GM18867 (cell line): ENCODE measurements around the gene LGR4.

Source experiments
- ATAC-seq: cut with Tn5 transposase; IDR thresholded peaks from one replicate; pipeline ENCODE4 v1.9.1; 2021; ENCODE audit warnings: mild to moderate bottlenecking, moderate library complexity; ENCODE audit not compliant: unreplicated experiment

The LGR4 gene

GRCh38 chr11:27406498-27407354, 65.9 kb downstream of the LGR4 start:
- ATAC-seq = no peak

- ATAC-seq = no peak
These were observed 67.5 kb downstream of the LGR4 start for GRCh38 chr11:27405134-27405533.

DNA sequence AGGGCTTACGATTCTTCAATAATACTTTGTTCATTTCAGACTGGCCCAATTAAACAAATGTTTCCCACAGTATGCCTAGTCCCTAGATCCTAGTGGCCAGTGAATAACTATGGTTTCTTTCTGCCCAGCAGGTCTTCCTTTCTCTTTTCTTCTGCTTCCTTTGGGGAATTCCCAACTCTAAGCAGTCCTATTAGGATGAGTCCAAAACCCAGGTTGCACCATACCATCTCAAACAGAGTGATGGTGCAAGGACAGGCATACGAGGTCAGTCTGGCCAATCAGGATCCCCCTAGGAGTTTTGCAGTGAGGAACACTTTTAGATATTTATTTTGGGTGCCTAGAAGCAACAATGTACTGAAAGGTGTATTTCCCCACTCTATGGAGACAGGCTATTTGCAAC, 68.2 kb downstream of the LGR4 start:
- no peak for ATAC-seq

DNA sequence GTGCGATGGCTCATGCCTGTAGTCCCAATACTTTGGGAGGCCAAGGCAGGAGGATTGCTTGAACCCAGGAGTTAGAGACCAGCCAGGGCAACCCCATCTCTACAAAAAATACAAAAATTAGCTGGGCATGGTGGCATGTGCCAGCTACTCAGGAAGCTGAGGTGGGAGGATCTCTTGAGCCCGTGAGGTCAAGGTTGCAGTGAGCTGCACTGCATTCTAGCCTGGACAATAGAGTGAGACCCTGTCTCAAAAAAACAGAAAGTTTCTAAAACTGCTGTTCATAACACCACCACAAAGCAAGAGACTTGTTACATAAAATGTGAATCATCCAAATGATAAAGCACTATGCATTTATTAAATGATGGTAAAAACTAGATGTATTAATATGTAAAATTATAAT, 69.4 kb downstream of the LGR4 start:
- ATAC-seq = no peak

DNA sequence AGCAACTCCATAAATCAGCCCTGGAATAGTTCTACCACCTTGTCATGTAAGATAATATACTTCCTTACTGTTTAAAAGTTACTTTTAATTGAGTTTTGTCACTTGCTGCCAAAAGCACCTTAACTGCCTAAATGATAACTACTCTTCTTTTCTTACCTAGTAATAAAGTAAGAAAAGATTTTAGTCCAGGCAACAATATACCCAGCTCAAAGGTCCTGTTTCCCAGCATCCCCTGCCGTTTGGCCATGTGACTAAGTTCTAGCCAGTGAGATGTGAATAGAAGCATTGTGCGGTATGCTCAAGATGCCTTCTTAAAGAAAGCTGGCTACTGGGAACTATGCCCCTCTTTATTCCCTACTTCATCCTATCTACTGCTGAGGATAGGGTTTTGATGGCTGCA, 70.1 kb downstream of the LGR4 start:
- ATAC-seq = no peak

- no peak for ATAC-seq
These were observed 70.7 kb downstream of the LGR4 start for GRCh38 chr11:27401833-27402316.

DNA sequence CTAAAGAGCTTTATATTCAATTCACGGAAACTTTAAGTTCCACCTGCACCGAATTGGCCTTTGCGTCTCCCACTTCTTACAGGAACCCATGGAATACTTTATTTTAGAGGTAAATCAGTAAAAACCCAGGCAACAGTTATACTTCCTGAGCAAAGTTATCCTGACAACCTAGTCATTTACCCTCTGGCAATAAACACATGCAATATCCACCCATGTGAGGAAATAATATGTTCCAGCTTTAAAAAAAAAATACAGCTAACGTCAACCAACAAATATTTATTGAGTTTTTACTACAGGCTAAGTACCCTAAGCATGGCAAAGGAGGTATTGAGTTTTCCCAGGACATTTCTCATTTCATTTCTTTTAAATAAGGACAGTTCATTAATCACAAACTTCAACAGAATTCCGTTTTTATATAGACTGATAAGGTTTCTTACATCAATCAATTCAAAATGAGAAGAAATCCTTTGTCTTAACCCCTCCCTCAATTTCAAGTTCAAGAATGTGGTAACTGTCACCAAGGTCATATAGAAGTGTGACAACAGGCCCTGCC, 71.2 kb downstream of the LGR4 start:
- ATAC-seq = no peak

- ATAC-seq = no peak
These were observed 74.2 kb downstream of the LGR4 start for GRCh38 chr11:27398400-27398770.

GRCh38 chr11:27397624-27398399, 74.8 kb downstream of the LGR4 start:
- ATAC-seq = no peak

DNA sequence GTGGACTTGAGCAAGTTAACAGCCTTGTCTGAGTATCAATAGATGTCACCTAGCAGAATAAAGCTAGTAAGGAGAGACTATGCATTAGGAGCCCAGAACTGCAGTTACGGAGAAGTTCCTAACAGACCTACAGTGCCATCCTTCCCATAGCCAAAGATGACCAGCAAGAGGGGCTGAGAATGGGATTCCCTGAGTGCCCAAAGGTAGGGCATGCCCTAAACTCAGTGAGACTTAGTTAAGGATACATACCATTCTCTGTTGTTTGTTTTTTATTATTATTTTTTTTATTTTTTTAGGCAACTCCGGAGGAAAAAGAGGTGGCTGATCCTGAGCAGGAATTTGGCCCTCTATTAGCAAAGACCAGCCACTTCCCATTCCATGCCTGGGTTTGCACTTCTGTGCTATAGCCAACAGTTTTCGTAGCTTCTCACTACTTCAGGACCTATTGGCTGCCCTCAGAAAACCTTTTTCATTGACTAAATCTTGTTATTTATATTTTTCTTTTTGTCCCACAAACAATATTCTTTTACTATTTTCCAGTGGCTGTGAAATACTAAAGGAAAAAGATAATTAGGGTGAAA, 76.2 kb downstream of the LGR4 start:
- ATAC-seq = no peak

GRCh38 chr11:27395556-27396258, 76.9 kb downstream of the LGR4 start:
- ATAC-seq = no peak

- ATAC-seq = no peak
These were observed 77.8 kb downstream of the LGR4 start for GRCh38 chr11:27394781-27395228.

DNA sequence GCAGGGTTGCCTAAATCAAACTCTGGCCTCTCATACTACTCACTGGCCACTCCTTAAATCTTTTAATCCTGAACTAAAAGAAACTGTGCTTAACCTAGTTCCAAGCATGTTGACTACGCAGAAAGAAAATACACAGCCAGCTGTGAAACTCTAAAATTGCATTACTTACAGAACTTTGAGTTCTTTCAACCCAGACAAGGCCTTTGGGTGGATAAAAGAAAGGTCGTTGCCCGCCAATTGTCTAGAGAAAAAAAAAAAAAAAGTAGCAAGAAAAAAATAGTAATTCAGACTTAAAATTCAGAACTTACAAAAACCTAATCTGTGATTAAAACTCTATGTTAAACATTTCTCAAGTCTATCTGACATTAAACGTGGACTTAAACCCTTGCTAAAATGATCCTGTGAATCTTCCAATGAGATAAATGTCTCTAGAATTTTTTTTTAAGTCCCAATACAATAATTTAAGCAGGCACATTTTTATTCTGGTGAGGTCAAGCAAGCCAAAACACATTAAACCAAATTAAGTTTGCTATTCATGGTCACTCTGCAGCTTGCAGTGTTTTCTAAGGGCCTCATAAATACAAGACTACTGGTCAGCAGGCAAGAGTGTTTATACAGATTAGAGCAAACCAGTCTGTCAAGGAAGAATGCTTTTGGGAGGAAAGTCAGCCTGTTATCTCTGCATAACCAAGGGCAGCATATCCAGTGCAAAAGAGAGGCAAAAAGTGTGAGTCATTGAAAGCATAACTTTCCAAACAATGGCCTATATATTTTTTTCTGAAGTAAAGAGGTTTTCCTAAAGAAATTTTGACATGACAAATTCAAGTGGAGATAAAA, 80.1 kb downstream of the LGR4 start:
- no peak for ATAC-seq

GRCh38 chr11:27391331-27392015, 81.1 kb downstream of the LGR4 start:
- no peak for ATAC-seq

GRCh38 chr11:27390318-27391295, 82.0 kb downstream of the LGR4 start:
- no peak for ATAC-seq

GRCh38 chr11:27388869-27389268, 83.7 kb downstream of the LGR4 start:
- peak; percentile 43 for ATAC-seq

- ATAC-seq = no peak
These were observed 84.6 kb downstream of the LGR4 start for GRCh38 chr11:27388001-27388400.

DNA sequence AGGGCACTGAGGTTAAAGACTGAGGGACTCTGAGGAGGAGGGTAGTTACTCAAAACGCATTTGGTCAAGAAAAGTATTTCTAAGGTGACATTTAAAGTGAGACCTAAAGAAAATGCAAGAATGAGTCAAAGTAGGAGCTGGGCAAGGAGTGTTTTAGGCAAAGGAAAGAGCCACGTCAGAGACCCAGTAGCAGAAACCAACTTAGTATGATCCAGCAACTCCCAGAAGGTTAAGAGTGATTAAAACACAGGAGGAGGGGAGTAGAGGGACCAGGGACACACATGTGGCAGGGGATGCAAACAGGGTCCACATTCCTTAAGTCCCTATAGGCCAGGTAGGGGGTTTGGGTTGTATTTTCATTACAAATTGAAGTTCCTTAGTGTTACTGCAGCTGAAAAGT, 85.2 kb downstream of the LGR4 start:
- no peak for ATAC-seq
